ENCODE results near the gene KIF21A. TPM values are rescaled to one million over a fixed set of nuclear protein-coding genes. Genes with fewer than 3 reads are reported as not detected.

The KIF21A gene
- total RNA-seq, 1 donor from 2014 or later: 1.3 TPM

GRCh38 chr12:39431797-39432196 lies 11.1 kb downstream of the KIF21A start:
- no peak for DNase-seq (ENCODE audit: low spot score in 2 of 2)
- Histone ChIP-seq H3K4me1 (no peaks in the 10 kb centered on the region), H3K27ac (no peak overlapping the region), H3K4me3 (no peak overlapping the region), H3K36me3 (no peaks in the 10 kb centered on the region), H3K9me3 (no peaks in the 10 kb centered on the region), H3K27me3 (no peaks in the 10 kb centered on the region)
- TF ChIP-seq, protein P1, sequence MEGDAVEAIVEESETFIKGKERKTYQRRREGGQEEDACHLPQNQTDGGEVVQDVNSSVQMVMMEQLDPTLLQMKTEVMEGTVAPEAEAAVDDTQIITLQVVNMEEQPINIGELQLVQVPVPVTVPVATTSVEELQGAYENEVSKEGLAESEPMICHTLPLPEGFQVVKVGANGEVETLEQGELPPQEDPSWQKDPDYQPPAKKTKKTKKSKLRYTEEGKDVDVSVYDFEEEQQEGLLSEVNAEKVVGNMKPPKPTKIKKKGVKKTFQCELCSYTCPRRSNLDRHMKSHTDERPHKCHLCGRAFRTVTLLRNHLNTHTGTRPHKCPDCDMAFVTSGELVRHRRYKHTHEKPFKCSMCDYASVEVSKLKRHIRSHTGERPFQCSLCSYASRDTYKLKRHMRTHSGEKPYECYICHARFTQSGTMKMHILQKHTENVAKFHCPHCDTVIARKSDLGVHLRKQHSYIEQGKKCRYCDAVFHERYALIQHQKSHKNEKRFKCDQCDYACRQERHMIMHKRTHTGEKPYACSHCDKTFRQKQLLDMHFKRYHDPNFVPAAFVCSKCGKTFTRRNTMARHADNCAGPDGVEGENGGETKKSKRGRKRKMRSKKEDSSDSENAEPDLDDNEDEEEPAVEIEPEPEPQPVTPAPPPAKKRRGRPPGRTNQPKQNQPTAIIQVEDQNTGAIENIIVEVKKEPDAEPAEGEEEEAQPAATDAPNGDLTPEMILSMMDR (IDR thresholded peaks at IDR 0.05): no peak
- intact Hi-C loops (cut with DNase I): no loop called here

DNA sequence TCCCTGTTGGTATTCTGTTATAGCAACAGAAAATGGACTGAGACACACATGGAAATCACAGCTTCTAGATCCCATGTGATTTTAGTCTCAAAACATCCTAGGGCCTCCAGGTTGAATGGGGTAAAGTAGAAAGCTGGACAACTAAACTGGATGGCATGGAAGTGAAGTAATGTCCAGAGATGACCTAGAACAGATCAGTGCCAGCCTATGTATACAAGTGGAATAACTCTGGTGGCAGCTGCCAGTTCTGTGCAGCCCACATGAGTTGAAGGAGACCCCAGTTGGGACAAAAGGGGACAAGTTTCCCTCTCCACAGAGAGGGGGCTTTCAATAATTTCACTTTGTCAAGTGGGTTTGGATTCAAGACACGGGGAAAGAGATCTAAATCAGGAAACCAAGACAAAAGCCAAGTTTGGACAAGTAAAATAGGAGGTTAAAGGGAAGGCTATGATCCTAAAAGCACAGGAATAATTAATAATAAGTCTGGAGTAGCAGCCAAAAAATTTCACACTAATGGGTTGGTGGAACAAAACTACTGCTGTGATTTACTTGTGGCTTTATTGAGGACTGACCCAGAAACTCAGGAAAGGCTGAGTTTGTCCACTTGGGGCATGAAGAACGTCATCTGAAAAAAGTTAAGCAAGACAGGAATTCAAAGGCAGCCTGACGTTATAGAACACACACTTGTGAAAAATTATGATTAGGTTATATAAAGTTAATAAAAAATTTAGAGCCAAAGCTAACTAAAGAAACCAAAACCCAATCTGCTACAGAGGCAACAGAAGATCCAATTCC lies 11.7 kb downstream of the KIF21A start:
- Histone ChIP-seq H3K9me3 (no peaks in the 10 kb centered on the region), H3K36me3 (no peaks in the 10 kb centered on the region), H3K4me3 (no peak overlapping the region), H3K4me1 (no peaks in the 10 kb centered on the region), H3K27ac (no peak overlapping the region), H3K27me3 (no peaks in the 10 kb centered on the region)
- DNase-seq (ENCODE audit: low spot score in 2 of 2): no peak
- TF ChIP-seq, protein P1 (IDR thresholded peaks at IDR 0.05): no peak
- intact Hi-C loops (cut with DNase I): no loop called here

GRCh38 chr12:39429809-39430208 lies 13.1 kb downstream of the KIF21A start:
- Histone ChIP-seq H3K4me1 (no peaks in the 10 kb centered on the region), H3K4me3 (no peak overlapping the region), H3K27me3 (no peaks in the 10 kb centered on the region), H3K36me3 (no peaks in the 10 kb centered on the region), H3K27ac (no peak overlapping the region), H3K9me3 (no peaks in the 10 kb centered on the region)
- intact Hi-C loops (cut with DNase I): no loop called here
- TF ChIP-seq, protein P1 (IDR thresholded peaks at IDR 0.05): no peak
- no peak for DNase-seq (ENCODE audit: low spot score in 2 of 2)

DNA sequence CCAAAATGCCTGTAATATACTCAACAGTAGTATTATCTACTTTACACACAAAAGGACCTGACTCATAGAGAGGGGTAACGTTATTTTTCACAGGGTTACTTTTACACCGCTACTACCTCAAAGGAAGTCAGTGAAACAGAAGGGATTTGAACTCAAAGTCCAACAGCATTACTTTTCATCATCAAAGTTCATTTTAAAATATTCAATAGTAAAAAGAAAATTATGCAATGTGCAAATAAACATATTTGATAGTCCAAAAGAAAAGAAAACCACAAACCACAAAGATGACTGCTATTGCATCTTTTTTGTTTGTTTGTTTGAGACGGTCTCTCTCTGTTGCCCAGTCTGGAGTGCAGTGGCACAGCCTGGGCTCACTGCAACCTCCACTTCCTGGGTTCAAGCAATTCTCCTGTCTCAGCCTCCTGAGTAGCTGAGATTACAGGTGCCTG lies 15.5 kb downstream of the KIF21A start:
- Histone ChIP-seq H3K27me3 (no peaks in the 10 kb centered on the region), H3K27ac (no peak overlapping the region), H3K4me1 (no peaks in the 10 kb centered on the region), H3K36me3 (no peaks in the 10 kb centered on the region), H3K9me3 (no peaks in the 10 kb centered on the region), H3K4me3 (no peak overlapping the region)
- no peak for DNase-seq (ENCODE audit: low spot score in 2 of 2)
- TF ChIP-seq, protein P1 (IDR thresholded peaks at IDR 0.05): no peak
- intact Hi-C loops (cut with DNase I): no loop called here

GRCh38 chr12:39426636-39427240 lies 16.2 kb downstream of the KIF21A start:
- TF ChIP-seq, protein P1 (IDR thresholded peaks at IDR 0.05): no peak
- no peaks in the 10 kb centered on the region for H3K9me3 ChIP-seq
- H3K27me3 ChIP-seq: no peaks in the 10 kb centered on the region
- H3K4me1 ChIP-seq: no peaks in the 10 kb centered on the region
- intact Hi-C loops (cut with DNase I): no loop called here
- DNase-seq (ENCODE audit: low spot score in 2 of 2): no peak
- no peak overlapping the region for H3K27ac ChIP-seq
- no peaks in the 10 kb centered on the region for H3K36me3 ChIP-seq
- H3K4me3 ChIP-seq: no peak overlapping the region

All from ascending aorta (tissue), 2 donors.